Esophagus muscularis mucosa (tissue), 4 donors: ENCODE data around the gene CXXC5. TPM values are rescaled to one million over a fixed set of nuclear protein-coding genes. Genes with fewer than 3 reads are reported as not detected.
"Not testable (repeated sequence)": the region's sequence is repeated elsewhere in the genome, so short reads cannot be mapped to it uniquely, and the experiment has no call there.

ENCODE experiments used
- DNase-seq: peaks from one replicate; pipeline ENCODE4 v3.0.0-alpha.2; 2017; ENCODE audit errors: extremely low spot score
- H3K27ac ChIP-seq, 4 donors: fragments of 200-600 bp; sonication (generic); replicated peaks in 1 of 4; 1 replicate in 3 of 4; 2 replicates in 1 of 4; pipeline ENCODE4 v1.5.1; 2016 to 2019; ENCODE audit warnings: mild to moderate bottlenecking in 1 of 4
- H3K27me3 ChIP-seq, 4 donors: fragments of 200-600 bp; sonication (generic); one replicate each; pipeline versions ENCODE4 v1.5.1 to v1.6.0; 2016 to 2019
- H3K36me3 ChIP-seq, 4 donors: fragments of 200-600 bp; sonication (generic); one replicate each; pipeline ENCODE4 v1.5.1; 2016 to 2019
- H3K4me1 ChIP-seq, 4 donors: fragments of 200-600 bp; sonication (generic); one replicate each; pipeline ENCODE4 v1.5.1; 2016 to 2019
- H3K4me3 ChIP-seq, 4 donors: fragments of 200-600 bp; sonication (generic); 1 replicate in 2 of 4; 2 replicates in 2 of 4; pipeline ENCODE4 v1.5.1; 2016 to 2019; ENCODE audit warnings: mild to moderate bottlenecking in 4 of 4, moderate library complexity in 1 of 4
- H3K9me3 ChIP-seq, 4 donors: fragments of 200-600 bp; sonication (generic); 1 replicate in 3 of 4; 2 replicates in 1 of 4; pipeline ENCODE4 v1.5.1; 2016 to 2019
- EP300 ChIP-seq: sonication (generic); formaldehyde crosslinking; IDR thresholded peaks from one replicate; pipeline ENCODE4 v1.6.1; 2017; ENCODE audit warnings: antibody characterized with exemption
- POLR2A ChIP-seq: fragments of 450-650 bp; IDR thresholded peaks from one replicate; pipeline ENCODE4 v1.6.1; 2017; ENCODE audit warnings: antibody characterized with exemption, moderate library complexity, mild to moderate bottlenecking, low read depth
- POLR2AphosphoS5 ChIP-seq, 2 donors: sonication (generic); formaldehyde crosslinking; IDR thresholded peaks; one replicate each; pipeline ENCODE4 v1.6.1; 2017; ENCODE audit warnings: antibody characterized with exemption in 2 of 2
- WGBS: methylation state at CpG from one replicate; pipeline ENCODE4 v1.1.5; 2018; 5-methylcytosine and 5-hydroxymethylcytosine counted together
- intact Hi-C: fragments of 100-400 bp; cut with DNase I; formaldehyde crosslinking; loops from one replicate; pipeline ENCODE4 v1.15.1; 2023
- total RNA-seq, 4 donors: library from RNA; depleted of rRNA; stranded (reverse); fragments of >200 nt; gene quantifications; one replicate each; pipeline versions ENCODE4 v1.1.0 to v1.2.1, GENCODE V29; 2016
- TF ChIP-seq, protein P1 (sequence below), 3 experiments: fragments of 200-600 bp in 2 of 3; fragments of 450-650 bp in 1 of 3; sonication (generic) in 2 of 3; IDR thresholded peaks; one replicate each; pipeline ENCODE4 v1.5.1; 2017 to 2019; ENCODE audit warnings: antibody characterized with exemption in 3 of 3, mild to moderate bottlenecking in 2 of 3, moderate library complexity in 1 of 3

CXXC5 gene
- total RNA-seq, 4 donors from 2014 or later, result 22.0 to 32.4 (median 27.8) TPM

GRCh38 chr5:139723986-139724587, 75.9 kb downstream of the CXXC5 start:
- no peaks in the 10 kb centered on the region for H3K36me3 ChIP-seq
- 98% methylated on average over 4 of the region's 4 CpGs for WGBS

GRCh38 chr5:139725073-139725830, 77.1 kb downstream of the CXXC5 start:
- peak in 1 of 2 donors; percentile 10 for TF ChIP-seq POLR2AphosphoS5 (IDR thresholded peaks at IDR 0.05)
- no peak for TF ChIP-seq EP300
- no peak for TF ChIP-seq POLR2A
- TF ChIP-seq, protein P1, sequence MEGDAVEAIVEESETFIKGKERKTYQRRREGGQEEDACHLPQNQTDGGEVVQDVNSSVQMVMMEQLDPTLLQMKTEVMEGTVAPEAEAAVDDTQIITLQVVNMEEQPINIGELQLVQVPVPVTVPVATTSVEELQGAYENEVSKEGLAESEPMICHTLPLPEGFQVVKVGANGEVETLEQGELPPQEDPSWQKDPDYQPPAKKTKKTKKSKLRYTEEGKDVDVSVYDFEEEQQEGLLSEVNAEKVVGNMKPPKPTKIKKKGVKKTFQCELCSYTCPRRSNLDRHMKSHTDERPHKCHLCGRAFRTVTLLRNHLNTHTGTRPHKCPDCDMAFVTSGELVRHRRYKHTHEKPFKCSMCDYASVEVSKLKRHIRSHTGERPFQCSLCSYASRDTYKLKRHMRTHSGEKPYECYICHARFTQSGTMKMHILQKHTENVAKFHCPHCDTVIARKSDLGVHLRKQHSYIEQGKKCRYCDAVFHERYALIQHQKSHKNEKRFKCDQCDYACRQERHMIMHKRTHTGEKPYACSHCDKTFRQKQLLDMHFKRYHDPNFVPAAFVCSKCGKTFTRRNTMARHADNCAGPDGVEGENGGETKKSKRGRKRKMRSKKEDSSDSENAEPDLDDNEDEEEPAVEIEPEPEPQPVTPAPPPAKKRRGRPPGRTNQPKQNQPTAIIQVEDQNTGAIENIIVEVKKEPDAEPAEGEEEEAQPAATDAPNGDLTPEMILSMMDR (IDR thresholded peaks at IDR 0.05), result no peak
- Histone ChIP-seq H3K36me3 (no peaks in the 10 kb centered on the region), H3K4me3 (no peak overlapping the region), H3K4me1 (peaks cover 11 to 16% (median 14%) of the 10 kb centered on the region in 4 donors), H3K9me3 (no peaks in the 10 kb centered on the region), H3K27ac (peak overlapping the region in 3 of 4 donors; percentile 35 to 55 (median 54)), H3K27me3 (no peaks in the 10 kb centered on the region)
- DNase-seq, result no peak
- 67% methylated on average over 6 of the region's 13 CpGs for WGBS
- intact Hi-C loops, result no loop called here

More at GRCh38 chr5:139723986-139724587, 75.9 kb downstream of the CXXC5 start:
- peaks cover 11 to 16% (median 14%) of the 10 kb centered on the region in 4 donors for H3K4me1 ChIP-seq
- no peaks in the 10 kb centered on the region for H3K9me3 ChIP-seq
- no peak for DNase-seq
- H3K27ac ChIP-seq, result no peak overlapping the region
- no peaks in the 10 kb centered on the region for H3K27me3 ChIP-seq
- no peak overlapping the region for H3K4me3 ChIP-seq
- intact Hi-C loops, result no loop called here
- no peak for TF ChIP-seq EP300
- TF ChIP-seq, protein P1 (IDR thresholded peaks at IDR 0.05), result no peak
- no peak for TF ChIP-seq POLR2AphosphoS5 (IDR thresholded peaks at IDR 0.05)
- no peak for TF ChIP-seq POLR2A

GRCh38 chr5:139726248-139726647, 78.1 kb downstream of the CXXC5 start:
- Histone ChIP-seq H3K27ac (no peak overlapping the region), H3K9me3 (no peaks in the 10 kb centered on the region), H3K4me3 (no peak overlapping the region), H3K27me3 (no peaks in the 10 kb centered on the region), H3K4me1 (peaks cover 11 to 16% (median 14%) of the 10 kb centered on the region in 4 donors), H3K36me3 (no peaks in the 10 kb centered on the region)
- intact Hi-C loops, result no loop called here
- WGBS, result 86% methylated on average over 3 of the region's 3 CpGs
- no peak for DNase-seq
- TF ChIP-seq POLR2AphosphoS5 (IDR thresholded peaks at IDR 0.05) (no peak), EP300 (no peak), POLR2A (no peak)
- TF ChIP-seq, protein P1 (IDR thresholded peaks at IDR 0.05), result no peak

GRCh38 chr5:139727615-139728014, 79.5 kb downstream of the CXXC5 start:
- H3K9me3 ChIP-seq, DNase-seq, intact Hi-C loops, H3K27me3 ChIP-seq, H3K4me3 ChIP-seq, H3K27ac ChIP-seq, H3K36me3 ChIP-seq: not testable (repeated sequence)
- WGBS, result 87% methylated on average over 9 of the region's 9 CpGs
- H3K4me1 ChIP-seq, result peaks cover 11 to 16% (median 14%) of the 10 kb centered on the region in 4 donors

DNA sequence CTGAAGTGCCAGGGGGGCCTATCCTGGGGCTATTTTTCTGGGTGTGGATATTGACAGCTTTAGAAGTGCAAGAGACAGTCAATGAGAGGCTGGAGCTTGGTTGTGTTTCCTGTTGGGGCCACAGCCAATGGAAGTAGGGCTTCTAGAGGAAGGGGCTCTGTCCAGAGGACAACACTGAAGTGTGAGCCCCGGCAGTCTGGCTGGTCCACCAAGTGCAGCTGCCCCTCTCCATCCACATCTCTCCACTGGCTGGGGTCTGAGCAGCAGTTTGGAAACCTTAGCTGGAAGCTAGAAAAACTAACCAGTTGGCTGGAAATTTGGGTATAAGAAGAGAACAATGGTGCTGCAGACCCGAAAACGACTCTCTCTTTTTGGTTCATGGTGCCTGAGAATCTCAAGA, 83.1 kb downstream of the CXXC5 start:
- intact Hi-C loops, result no loop called here
- no peaks in the 10 kb centered on the region for H3K27me3 ChIP-seq
- H3K27ac ChIP-seq, result no peak overlapping the region
- TF ChIP-seq POLR2A (no peak), EP300 (no peak), POLR2AphosphoS5 (IDR thresholded peaks at IDR 0.05) (no peak)
- TF ChIP-seq, protein P1 (IDR thresholded peaks at IDR 0.05), result no peak
- H3K36me3 ChIP-seq, result no peaks in the 10 kb centered on the region
- H3K9me3 ChIP-seq, result no peaks in the 10 kb centered on the region
- no peak for DNase-seq
- no peak overlapping the region for H3K4me3 ChIP-seq
- H3K4me1 ChIP-seq, result no peaks in the 10 kb centered on the region
- WGBS, result 82% methylated on average over 3 of the region's 3 CpGs
